CD4-positive, alpha-beta T cell treated with Interleukin-15 for 1 hour (primary cell): ENCODE measurements around the gene GPR55.

Experiments used
- DNase-seq: peaks from one replicate; pipeline ENCODE4 v3.0.0-alpha.2; 2020

GPR55 gene

GRCh38 chr2:230877759-230878598 lies 47.1 kb downstream of the GPR55 start:
- peak; percentile 66 for DNase-seq

- DNase-seq, result no peak
Measured at GRCh38 chr2:230877116-230877758, 47.8 kb downstream of the GPR55 start.

- no peak for DNase-seq
Measured at GRCh38 chr2:230875347-230876315, 49.4 kb downstream of the GPR55 start.

- no peak for DNase-seq
Measured at GRCh38 chr2:230874876-230875275, 50.2 kb downstream of the GPR55 start.

- DNase-seq, result no peak
Measured at GRCh38 chr2:230874456-230874855, 50.6 kb downstream of the GPR55 start.

GRCh38 chr2:230873661-230874401 lies 51.2 kb downstream of the GPR55 start:
- peak; percentile 57 for DNase-seq

- DNase-seq, result no peak
Measured at GRCh38 chr2:230872968-230873660, 51.9 kb downstream of the GPR55 start.

- DNase-seq, result no peak
Measured at GRCh38 chr2:230872151-230872967, 52.7 kb downstream of the GPR55 start.

GRCh38 chr2:230871361-230872150 lies 53.5 kb downstream of the GPR55 start:
- no peak for DNase-seq

- DNase-seq, result no peak
Measured at GRCh38 chr2:230870544-230871360, 54.3 kb downstream of the GPR55 start.

- DNase-seq, result no peak
Measured at GRCh38 chr2:230869914-230870543, 55.0 kb downstream of the GPR55 start.

GRCh38 chr2:230868947-230869913 lies 55.8 kb downstream of the GPR55 start:
- DNase-seq, result no peak

- no peak for DNase-seq
Measured at GRCh38 chr2:230868161-230868946, 56.7 kb downstream of the GPR55 start.

- DNase-seq, result peak; percentile 78
Measured at GRCh38 chr2:230866756-230867523, 58.1 kb downstream of the GPR55 start.
